ENCODE results near the gene NUDT3.

Gene NUDT3

DNA sequence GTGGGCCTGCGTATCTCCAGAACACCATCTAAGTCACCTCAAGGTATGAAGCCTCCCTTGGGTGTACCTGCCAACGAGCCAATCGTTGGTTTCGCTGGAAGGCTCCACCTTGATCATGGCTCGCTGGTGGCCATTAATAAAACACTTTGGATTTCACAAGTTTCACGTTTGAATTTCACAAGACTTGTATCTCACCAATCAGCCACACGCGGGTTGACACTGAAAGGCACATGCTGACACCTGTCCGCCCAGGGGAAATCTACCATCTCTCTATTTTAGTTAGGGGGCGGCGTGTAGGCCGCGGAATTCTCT lies 156.4 kb downstream of the NUDT3 start:
- peak in 1 of 2 donors; percentile 30 for DNase-seq (ENCODE audit: low read depth in 2 of 2)
- TF ChIP-seq, protein P1, sequence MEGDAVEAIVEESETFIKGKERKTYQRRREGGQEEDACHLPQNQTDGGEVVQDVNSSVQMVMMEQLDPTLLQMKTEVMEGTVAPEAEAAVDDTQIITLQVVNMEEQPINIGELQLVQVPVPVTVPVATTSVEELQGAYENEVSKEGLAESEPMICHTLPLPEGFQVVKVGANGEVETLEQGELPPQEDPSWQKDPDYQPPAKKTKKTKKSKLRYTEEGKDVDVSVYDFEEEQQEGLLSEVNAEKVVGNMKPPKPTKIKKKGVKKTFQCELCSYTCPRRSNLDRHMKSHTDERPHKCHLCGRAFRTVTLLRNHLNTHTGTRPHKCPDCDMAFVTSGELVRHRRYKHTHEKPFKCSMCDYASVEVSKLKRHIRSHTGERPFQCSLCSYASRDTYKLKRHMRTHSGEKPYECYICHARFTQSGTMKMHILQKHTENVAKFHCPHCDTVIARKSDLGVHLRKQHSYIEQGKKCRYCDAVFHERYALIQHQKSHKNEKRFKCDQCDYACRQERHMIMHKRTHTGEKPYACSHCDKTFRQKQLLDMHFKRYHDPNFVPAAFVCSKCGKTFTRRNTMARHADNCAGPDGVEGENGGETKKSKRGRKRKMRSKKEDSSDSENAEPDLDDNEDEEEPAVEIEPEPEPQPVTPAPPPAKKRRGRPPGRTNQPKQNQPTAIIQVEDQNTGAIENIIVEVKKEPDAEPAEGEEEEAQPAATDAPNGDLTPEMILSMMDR (IDR thresholded peaks at IDR 0.05; ENCODE audit: low read depth, low read length): no peak
- H3K4me3 ChIP-seq (replicated peaks in 1 of 2; ENCODE audit: low read depth in 2 of 2, low read length in 2 of 2): peak overlapping the region; percentile 65 to 66

DNA sequence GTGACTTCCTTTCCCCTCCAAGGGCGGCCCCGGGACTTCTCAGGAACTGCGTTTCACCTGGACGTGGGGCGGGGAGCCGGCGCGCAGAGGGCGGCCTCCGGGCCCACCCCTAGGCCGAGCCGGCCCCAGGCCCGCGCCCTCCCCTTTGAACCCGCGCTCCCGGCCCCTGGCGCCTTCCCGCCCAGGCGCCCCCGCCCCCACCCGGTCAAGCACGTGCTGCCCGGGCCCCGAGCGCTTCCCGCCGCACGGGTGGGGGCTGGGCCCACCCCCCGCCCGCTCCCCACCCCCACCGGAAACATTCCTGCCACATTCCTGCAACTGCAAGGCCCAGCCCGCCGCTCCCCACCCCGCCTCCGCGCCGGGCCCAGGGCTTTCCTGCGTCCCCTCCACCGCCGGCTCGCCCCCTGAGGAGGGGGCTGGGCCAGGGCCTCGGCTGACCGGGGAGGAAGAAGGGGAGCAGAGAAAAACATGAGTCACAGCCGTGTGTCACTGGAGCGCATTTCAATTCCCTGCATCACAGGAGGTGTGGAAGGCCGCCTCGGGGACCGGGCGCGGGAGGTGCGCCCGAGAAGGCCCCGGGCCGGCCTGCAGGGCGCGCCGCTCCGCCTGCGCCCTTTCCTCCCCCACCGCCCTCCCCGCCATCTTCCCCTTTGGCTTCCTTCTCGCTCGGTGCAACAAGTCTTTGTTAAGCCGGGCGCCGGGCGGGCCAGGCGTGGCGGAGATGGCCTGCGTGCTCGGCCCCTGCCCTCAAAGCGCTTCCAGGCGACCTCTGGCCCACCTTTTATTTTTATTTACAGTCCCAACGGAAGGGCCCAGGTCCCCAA lies 156.9 kb downstream of the NUDT3 start:
- peak overlapping the region; percentile 8 to 14 for H3K4me3 ChIP-seq (replicated peaks in 1 of 2; ENCODE audit: low read depth in 2 of 2, low read length in 2 of 2)
- DNase-seq (ENCODE audit: low read depth in 2 of 2): peak; percentile 68 to 85

DNA sequence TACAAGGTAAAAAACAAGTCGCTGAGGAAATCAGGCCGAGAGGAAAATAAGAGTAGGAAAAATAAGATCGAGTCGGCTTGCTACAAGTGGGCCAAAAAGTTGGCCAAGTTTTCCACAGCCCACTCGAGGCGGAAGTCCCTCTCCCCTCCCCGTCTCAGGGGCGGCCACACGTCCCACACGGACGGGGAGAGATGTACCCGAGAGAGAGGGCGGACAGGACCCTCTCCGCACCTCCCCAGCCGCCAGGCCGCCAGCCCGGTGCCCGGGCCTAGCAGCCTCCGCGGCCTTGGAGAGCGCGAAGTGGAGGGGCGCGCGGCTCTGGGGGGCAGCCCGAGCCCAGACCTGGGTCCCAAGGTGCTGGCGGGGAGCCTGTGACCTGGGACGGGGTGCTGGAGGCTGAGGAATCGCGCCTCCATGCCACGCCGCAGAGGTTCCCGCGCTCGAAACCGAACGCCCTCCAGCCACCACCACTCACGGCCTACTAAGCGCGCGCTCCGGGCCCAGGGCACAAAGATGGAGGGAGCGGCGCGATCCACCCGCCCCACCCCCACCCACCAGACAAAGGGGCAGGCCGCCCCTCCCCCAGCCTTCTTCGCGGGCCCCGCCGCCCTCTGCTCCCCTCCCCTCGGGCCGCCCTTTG lies 157.7 kb downstream of the NUDT3 start:
- TF ChIP-seq, protein P1 (IDR thresholded peaks at IDR 0.05; ENCODE audit: low read depth, low read length): no peak
- DNase-seq (ENCODE audit: low read depth in 2 of 2): no peak
- H3K4me3 ChIP-seq (replicated peaks in 1 of 2; ENCODE audit: low read depth in 2 of 2, low read length in 2 of 2): no peak overlapping the region

More for the DNA sequence above, 156.9 kb downstream of the NUDT3 start:
- TF ChIP-seq, protein P1 (IDR thresholded peaks at IDR 0.05; ENCODE audit: low read depth, low read length): peak; percentile 2

DNA sequence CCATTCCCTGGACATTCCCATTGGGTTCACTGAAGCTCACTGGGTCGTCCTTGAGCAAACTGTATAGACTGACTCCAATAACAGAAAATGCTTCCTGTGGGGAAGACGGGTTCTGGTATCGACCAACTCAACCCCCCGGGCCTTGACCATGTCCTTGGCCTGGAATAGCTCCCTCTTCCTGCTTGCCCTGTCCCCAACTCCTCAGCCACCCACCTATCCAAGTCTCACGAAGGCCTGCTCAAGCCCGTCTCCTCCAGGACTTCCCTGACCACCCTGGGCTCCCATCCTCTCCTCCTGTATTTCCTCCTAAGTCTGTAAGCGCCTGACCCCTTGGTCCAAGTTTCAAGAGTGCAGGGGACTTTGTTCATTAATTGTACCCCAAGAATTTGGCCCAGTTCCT lies 158.6 kb downstream of the NUDT3 start:
- TF ChIP-seq, protein P1 (IDR thresholded peaks at IDR 0.05; ENCODE audit: low read depth, low read length): no peak
- DNase-seq (ENCODE audit: low read depth in 2 of 2): no peak
- no peak overlapping the region for H3K4me3 ChIP-seq (replicated peaks in 1 of 2; ENCODE audit: low read depth in 2 of 2, low read length in 2 of 2)

DNA sequence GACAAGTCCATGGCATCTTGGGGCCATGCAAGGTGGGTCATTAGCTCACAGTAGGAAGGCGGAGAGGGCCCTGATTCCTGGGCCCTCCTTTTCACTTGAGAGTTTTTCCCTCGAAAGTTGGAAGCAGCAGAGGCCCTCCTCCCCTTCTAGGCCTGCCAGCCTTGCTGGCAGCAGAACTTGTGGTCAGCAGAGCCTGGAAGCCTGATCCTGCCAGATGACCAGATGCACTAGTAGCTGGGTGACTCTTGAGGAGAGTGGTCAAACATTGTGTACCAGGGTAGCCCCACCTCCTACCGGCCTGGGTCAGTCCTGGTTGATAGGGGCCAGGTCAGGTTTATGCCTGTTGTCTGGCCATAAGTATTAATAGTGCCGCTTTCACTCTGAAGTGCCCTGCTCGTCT lies 159.6 kb downstream of the NUDT3 start:
- TF ChIP-seq, protein P1 (IDR thresholded peaks at IDR 0.05; ENCODE audit: low read depth, low read length): no peak
- H3K4me3 ChIP-seq (replicated peaks in 1 of 2; ENCODE audit: low read depth in 2 of 2, low read length in 2 of 2): no peak overlapping the region
- DNase-seq (ENCODE audit: low read depth in 2 of 2): peak in 1 of 2 donors; percentile 50

DNA sequence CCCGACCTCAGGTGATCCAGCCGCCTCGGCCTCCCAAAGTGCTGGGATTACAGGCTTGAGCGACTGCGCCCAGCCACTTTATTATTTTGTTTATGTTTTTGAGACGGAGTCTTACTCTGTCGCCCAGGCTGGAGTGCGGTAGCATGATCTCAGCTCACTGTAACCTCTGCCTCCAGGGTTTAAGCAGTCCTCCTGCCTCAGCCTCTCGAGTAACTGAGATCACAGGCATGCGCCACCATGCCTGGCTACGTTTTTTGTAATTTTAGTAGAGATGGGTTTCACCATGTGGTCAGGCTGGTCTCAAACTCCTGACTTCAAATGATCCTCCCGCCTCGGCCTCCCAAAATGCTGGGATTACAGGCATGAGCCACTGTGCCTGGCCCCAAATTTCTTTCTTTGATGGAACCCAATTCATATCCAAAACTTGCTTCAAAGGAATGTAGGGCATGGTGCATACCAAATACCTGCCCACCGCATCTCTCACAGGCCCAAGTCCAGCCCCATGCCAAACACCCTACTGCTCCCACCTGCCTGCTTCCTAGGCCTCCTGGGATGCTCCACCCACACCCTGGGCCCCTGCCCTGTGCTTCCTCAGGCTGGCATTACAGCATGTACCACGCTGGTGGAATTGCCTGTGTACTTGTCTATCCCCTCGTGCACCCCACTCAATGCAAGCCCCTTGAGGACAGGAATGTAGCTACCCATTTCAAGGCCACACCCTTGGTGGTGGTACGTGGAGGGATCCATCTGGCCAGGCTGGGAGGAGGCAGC lies 160.7 kb downstream of the NUDT3 start:
- H3K4me3 ChIP-seq (replicated peaks in 1 of 2; ENCODE audit: low read depth in 2 of 2, low read length in 2 of 2): no peak overlapping the region
- TF ChIP-seq, protein P1 (IDR thresholded peaks at IDR 0.05; ENCODE audit: low read depth, low read length): no peak
- no peak for DNase-seq (ENCODE audit: low read depth in 2 of 2)
